NT2/D1 (cell line): ENCODE data around the gene PRKAG2.

Experiments used
- SUZ12 ChIP-seq: IDR thresholded peaks from 2 replicates; pipeline ENCODE4 v1.6.1; 2011; ENCODE audit not compliant: insufficient read length, insufficient read depth; ENCODE audit errors: extremely low read depth
- YY1 ChIP-seq: IDR thresholded peaks from 2 replicates; pipeline ENCODE4 v1.6.1; 2011; ENCODE audit not compliant: insufficient read length, insufficient read depth

- TF ChIP-seq SUZ12 (no peak), YY1 (no peak)
Observed at GRCh38 chr7:151735186-151735850, 141.6 kb downstream of the PRKAG2 start.
